HCT116 (cell line): ENCODE data around the gene NALCN. TPM values are rescaled to one million over a fixed set of nuclear protein-coding genes. Genes with fewer than 3 reads are reported as not detected.

ENCODE experiments used
- CEBPB ChIP-seq: IDR thresholded peaks from 2 replicates; pipeline ENCODE4 v1.6.1; 2012; ENCODE audit warnings: low read depth
- EGR1 ChIP-seq: IDR thresholded peaks from 2 replicates; pipeline ENCODE4 v1.6.1; 2012; ENCODE audit warnings: low read depth
- ELF1 ChIP-seq: IDR thresholded peaks from 2 replicates; pipeline ENCODE4 v1.6.1; 2012; ENCODE audit warnings: low read depth, borderline replicate concordance
- EZH2phosphoT487 ChIP-seq: fragments of 200-600 bp; IDR thresholded peaks from 2 replicates; pipeline ENCODE4 v1.6.1; 2018; ENCODE audit warnings: antibody characterized with exemption, borderline replicate concordance
- FOSL1 ChIP-seq: IDR thresholded peaks from 2 replicates; pipeline ENCODE4 v1.6.1; 2012; ENCODE audit warnings: low read depth
- JUND ChIP-seq: IDR thresholded peaks from 2 replicates; pipeline ENCODE4 v1.6.1; 2012
- POLR2A ChIP-seq: IDR thresholded peaks from 2 replicates; pipeline ENCODE4 v1.7.0; 2011; ENCODE audit warnings: borderline replicate concordance; ENCODE audit not compliant: insufficient read depth, insufficient read length; ENCODE audit errors: extremely low read depth
- POLR2AphosphoS5 ChIP-seq: IDR thresholded peaks from 2 replicates; pipeline ENCODE4 v1.6.1; 2011; ENCODE audit warnings: mild to moderate bottlenecking, low read depth, low read length, moderate library complexity
- RAD21 ChIP-seq: IDR thresholded peaks from 2 replicates; pipeline ENCODE4 v1.6.1; 2012; ENCODE audit warnings: low read depth, mild to moderate bottlenecking
- SRF ChIP-seq: IDR thresholded peaks from 2 replicates; pipeline ENCODE4 v1.6.1; 2012; ENCODE audit warnings: low read depth
- total RNA-seq: library from RNA; stranded (reverse); gene quantifications from one replicate; pipeline ENCODE4 v1.2.1, GENCODE V29; 2021; ENCODE audit not compliant: unreplicated experiment
- TF ChIP-seq, protein P1 (sequence below): IDR thresholded peaks from 2 replicates; pipeline ENCODE4 v1.6.1; 2012; ENCODE audit warnings: low read depth
- TF ChIP-seq, protein P2 (sequence below): IDR thresholded peaks from 2 replicates; pipeline ENCODE4 v1.6.1; 2011; ENCODE audit warnings: mild to moderate bottlenecking, low read length, moderate library complexity; ENCODE audit not compliant: insufficient replicate concordance; ENCODE audit errors: extremely low read depth
- TF ChIP-seq, protein P3 (sequence below): IDR thresholded peaks from 2 replicates; pipeline ENCODE4 v1.6.1; 2012

The NALCN gene
- total RNA-seq, 1 experiment from 2014 or later, result not detected

DNA sequence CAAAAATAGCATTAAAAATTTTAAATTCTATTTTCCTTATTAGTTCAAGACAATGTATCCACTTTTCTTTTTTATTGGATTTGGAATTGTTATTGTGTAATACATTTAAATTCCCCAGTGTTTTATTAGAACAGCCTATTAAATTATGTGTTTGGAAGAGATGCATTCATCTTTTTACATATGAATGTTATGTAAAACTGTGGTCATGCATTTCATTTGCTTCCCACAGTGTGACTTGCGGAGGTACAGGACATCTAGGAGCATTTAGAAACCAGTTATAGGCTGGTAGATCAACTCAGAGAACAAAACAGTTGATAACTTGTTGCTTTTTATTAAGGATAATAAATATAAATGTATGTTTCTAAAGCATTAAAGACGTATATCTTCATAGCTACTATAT is 406.2 kb downstream of the NALCN start (continued):
- TF ChIP-seq, protein P1, sequence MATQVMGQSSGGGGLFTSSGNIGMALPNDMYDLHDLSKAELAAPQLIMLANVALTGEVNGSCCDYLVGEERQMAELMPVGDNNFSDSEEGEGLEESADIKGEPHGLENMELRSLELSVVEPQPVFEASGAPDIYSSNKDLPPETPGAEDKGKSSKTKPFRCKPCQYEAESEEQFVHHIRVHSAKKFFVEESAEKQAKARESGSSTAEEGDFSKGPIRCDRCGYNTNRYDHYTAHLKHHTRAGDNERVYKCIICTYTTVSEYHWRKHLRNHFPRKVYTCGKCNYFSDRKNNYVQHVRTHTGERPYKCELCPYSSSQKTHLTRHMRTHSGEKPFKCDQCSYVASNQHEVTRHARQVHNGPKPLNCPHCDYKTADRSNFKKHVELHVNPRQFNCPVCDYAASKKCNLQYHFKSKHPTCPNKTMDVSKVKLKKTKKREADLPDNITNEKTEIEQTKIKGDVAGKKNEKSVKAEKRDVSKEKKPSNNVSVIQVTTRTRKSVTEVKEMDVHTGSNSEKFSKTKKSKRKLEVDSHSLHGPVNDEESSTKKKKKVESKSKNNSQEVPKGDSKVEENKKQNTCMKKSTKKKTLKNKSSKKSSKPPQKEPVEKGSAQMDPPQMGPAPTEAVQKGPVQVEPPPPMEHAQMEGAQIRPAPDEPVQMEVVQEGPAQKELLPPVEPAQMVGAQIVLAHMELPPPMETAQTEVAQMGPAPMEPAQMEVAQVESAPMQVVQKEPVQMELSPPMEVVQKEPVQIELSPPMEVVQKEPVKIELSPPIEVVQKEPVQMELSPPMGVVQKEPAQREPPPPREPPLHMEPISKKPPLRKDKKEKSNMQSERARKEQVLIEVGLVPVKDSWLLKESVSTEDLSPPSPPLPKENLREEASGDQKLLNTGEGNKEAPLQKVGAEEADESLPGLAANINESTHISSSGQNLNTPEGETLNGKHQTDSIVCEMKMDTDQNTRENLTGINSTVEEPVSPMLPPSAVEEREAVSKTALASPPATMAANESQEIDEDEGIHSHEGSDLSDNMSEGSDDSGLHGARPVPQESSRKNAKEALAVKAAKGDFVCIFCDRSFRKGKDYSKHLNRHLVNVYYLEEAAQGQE, result no peak
- TF ChIP-seq RAD21 (no peak), ELF1 (no peak), POLR2AphosphoS5 (no peak), SRF (no peak), EZH2phosphoT487 (no peak), FOSL1 (no peak), POLR2A (no peak), EGR1 (no peak), JUND (no peak), CEBPB (no peak)
- TF ChIP-seq, protein P2, sequence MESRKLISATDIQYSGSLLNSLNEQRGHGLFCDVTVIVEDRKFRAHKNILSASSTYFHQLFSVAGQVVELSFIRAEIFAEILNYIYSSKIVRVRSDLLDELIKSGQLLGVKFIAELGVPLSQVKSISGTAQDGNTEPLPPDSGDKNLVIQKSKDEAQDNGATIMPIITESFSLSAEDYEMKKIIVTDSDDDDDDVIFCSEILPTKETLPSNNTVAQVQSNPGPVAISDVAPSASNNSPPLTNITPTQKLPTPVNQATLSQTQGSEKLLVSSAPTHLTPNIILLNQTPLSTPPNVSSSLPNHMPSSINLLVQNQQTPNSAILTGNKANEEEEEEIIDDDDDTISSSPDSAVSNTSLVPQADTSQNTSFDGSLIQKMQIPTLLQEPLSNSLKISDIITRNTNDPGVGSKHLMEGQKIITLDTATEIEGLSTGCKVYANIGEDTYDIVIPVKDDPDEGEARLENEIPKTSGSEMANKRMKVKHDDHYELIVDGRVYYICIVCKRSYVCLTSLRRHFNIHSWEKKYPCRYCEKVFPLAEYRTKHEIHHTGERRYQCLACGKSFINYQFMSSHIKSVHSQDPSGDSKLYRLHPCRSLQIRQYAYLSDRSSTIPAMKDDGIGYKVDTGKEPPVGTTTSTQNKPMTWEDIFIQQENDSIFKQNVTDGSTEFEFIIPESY, result no peak
- TF ChIP-seq, protein P3, sequence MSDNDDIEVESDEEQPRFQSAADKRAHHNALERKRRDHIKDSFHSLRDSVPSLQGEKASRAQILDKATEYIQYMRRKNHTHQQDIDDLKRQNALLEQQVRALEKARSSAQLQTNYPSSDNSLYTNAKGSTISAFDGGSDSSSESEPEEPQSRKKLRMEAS, result no peak
